Caco-2 (cell line): ENCODE data around the gene MFRP. TPM values are rescaled to one million over a fixed set of nuclear protein-coding genes. Genes with fewer than 3 reads are reported as not detected.

Source experiments
- BruUV-seq: library from RNA; stranded (reverse); fragments of 400-500 nt; replicated peaks from 2 replicates; lab custom pipeline; 2021; lab: Mats Ljungman, UMichigan
- CTCF ChIA-PET: fragments of 300-600 bp; sonication (Branson Sonifier 250); formaldehyde crosslinking; loops from one replicate; lab custom pipeline; 2022; ENCODE audit warnings: antibody characterized with exemption; lab: Charles Lee
- POLR2A ChIA-PET: fragments of 300-600 bp; sonication (Branson Sonifier 250); formaldehyde crosslinking; loops from one replicate; lab custom pipeline; 2022; ENCODE audit warnings: antibody characterized with exemption; lab: Charles Lee
- DNase-seq, 2 experiments: peaks; one replicate each; pipeline versions ENCODE4 v3.0.0 to v3.0.0-alpha.2; 2020 to 2022
- H3K27me3 ChIP-seq: replicated peaks from 2 replicates; pipeline ENCODE4 v1.6.0; 2011; ENCODE audit warnings: low read length; ENCODE audit not compliant: control insufficient read depth, insufficient read depth
- H3K36me3 ChIP-seq: 2 replicates; pipeline ENCODE4 v1.5.1; 2011; ENCODE audit warnings: low read length; ENCODE audit not compliant: control insufficient read depth, insufficient read depth
- H3K4me1 ChIP-seq: fragments of 250-450 bp; sonication (Bioruptor Pico); 2 replicates; pipeline ENCODE4 v1.5.1; 2020; ENCODE audit warnings: mild to moderate bottlenecking
- H3K4me3 ChIP-seq: 2 replicates; pipeline ENCODE4 v1.5.1; 2011; ENCODE audit warnings: low read depth, mild to moderate bottlenecking, control low read depth, low read length
- H3K9me3 ChIP-seq: fragments of 250-450 bp; sonication (Bioruptor Pico); 2 replicates; pipeline ENCODE4 v1.5.1; 2020; ENCODE audit warnings: mild to moderate bottlenecking, moderate library complexity
- H3K27ac Mint-ChIP-seq: one replicate; pipeline ENCODE4 v1.8.0; 2022; ENCODE audit warnings: mixed read lengths; ENCODE audit not compliant: unreplicated experiment
- H3K27me3 Mint-ChIP-seq: one replicate; pipeline ENCODE4 v1.8.0; 2022; ENCODE audit warnings: mixed read lengths; ENCODE audit not compliant: insufficient read depth, unreplicated experiment
- H3K36me3 Mint-ChIP-seq: one replicate; pipeline ENCODE4 v1.8.0; 2022; ENCODE audit warnings: mild to moderate bottlenecking, mixed read lengths; ENCODE audit not compliant: insufficient read depth, unreplicated experiment
- H3K4me1 Mint-ChIP-seq: one replicate; pipeline ENCODE4 v1.8.0; 2022; ENCODE audit warnings: low read depth, mixed read lengths; ENCODE audit not compliant: unreplicated experiment
- H3K4me3 Mint-ChIP-seq: one replicate; pipeline ENCODE4 v1.8.0; 2022; ENCODE audit warnings: mild to moderate bottlenecking, moderate library complexity, mixed read lengths; ENCODE audit not compliant: unreplicated experiment
- H3K9me3 Mint-ChIP-seq: one replicate; pipeline ENCODE4 v1.8.0; 2022; ENCODE audit warnings: mixed read lengths; ENCODE audit not compliant: unreplicated experiment
- CTCF ChIP-seq, 2 experiments: fragments of 200-600 bp in 1 of 2; IDR thresholded peaks; 1 replicate in 1 of 2; 2 replicates in 1 of 2; pipeline versions ENCODE4 v1.5.1 to v1.8.0; 2011 to 2022; ENCODE audit warnings: antibody characterized with exemption in 1 of 2, control low read depth in 1 of 2, inconsistent platforms in 1 of 2, low read depth in 1 of 2, low read length in 1 of 2, mild to moderate bottlenecking in 1 of 2, moderate library complexity in 1 of 2; ENCODE audit not compliant: insufficient read depth in 1 of 2, severe bottlenecking in 1 of 2, unreplicated experiment in 1 of 2
- intact Hi-C: fragments of 100-400 bp; cut with micrococcal nuclease; formaldehyde crosslinking; loops from one replicate; pipeline ENCODE4 v1.10.0; 2022; ENCODE audit not compliant: unreplicated experiment
- total RNA-seq: library from RNA; stranded (reverse); gene quantifications from 2 replicates; pipeline ENCODE4 v1.2.3, GENCODE V29; 2022

MFRP gene
- total RNA-seq, 1 experiment from 2014 or later = not detected

GRCh38 chr11:119335655-119336543 is 10.6 kb downstream of the MFRP start:
- ChIA-PET POLR2A (interaction anchor here (0.5 to 0.6 kb wide), 4 partner anchors 25 to 775 kb away, joined by 3 to 11 read pairs (median 3); no protein-coding TSS in a partner anchor), CTCF (interaction anchor here (1.1 to 5.2 kb wide), 2 partner anchors 26 to 130 kb away, joined by 4 to 91 read pairs; partner anchors contain the start of gene CBL)
- H3K4me3 ChIP-seq = peak overlapping the region; percentile 77
- Mint-ChIP-seq H3K36me3 (peaks cover 22% of the 10 kb centered on the region), H3K4me3 (peak overlapping the region; percentile 82), H3K27me3 (peaks cover under 1% of the 10 kb centered on the region), H3K27ac (peak overlapping the region; percentile 99), H3K4me1 (peaks cover 29% of the 10 kb centered on the region), H3K9me3 (no peaks in the 10 kb centered on the region)
- intact Hi-C loops = no loop called here
- no peaks in the 10 kb centered on the region for H3K9me3 ChIP-seq
- no peaks in the 10 kb centered on the region; the same call in 1 of the 2 replicates for H3K27me3 ChIP-seq
- peaks cover 37% of the 10 kb centered on the region for H3K4me1 ChIP-seq
- BruUV-seq = no TSS peak
- H3K36me3 ChIP-seq = peaks cover 3% of the 10 kb centered on the region; the same call in 1 of the 2 replicates
- TF ChIP-seq CTCF (IDR thresholded peaks at IDR 0.05; ENCODE audit: insufficient read depth in 1 of 2, low read depth in 1 of 2, low read length in 1 of 2, severe bottlenecking in 1 of 2, unreplicated experiment in 1 of 2) = no peak
- peak in 1 of 2 experiments; percentile 40 for DNase-seq

GRCh38 chr11:119335091-119335654 is 11.3 kb downstream of the MFRP start:
- ChIA-PET CTCF (interaction anchor here (1.1 kb wide), 1 partner anchor 129 kb away, joined by 4 read pairs; the partner anchor contains the start of gene CBL), POLR2A (interaction anchor here (0.5 to 0.6 kb wide), 3 partner anchors 25 to 776 kb away, joined by 3 to 11 read pairs (median 3); no protein-coding TSS in a partner anchor)
- peak in 1 of 2 experiments; percentile 45 for DNase-seq
- no peaks in the 10 kb centered on the region for H3K9me3 ChIP-seq
- no peaks in the 10 kb centered on the region; the same call in 1 of the 2 replicates for H3K27me3 ChIP-seq
- intact Hi-C loops = no loop called here
- BruUV-seq = TSS peak; percentile 72
- peaks cover 36% of the 10 kb centered on the region for H3K4me1 ChIP-seq
- Mint-ChIP-seq H3K36me3 (peaks cover 22% of the 10 kb centered on the region), H3K4me1 (peaks cover 29% of the 10 kb centered on the region), H3K4me3 (peak overlapping the region; percentile 82), H3K27me3 (peaks cover 4% of the 10 kb centered on the region), H3K9me3 (no peaks in the 10 kb centered on the region), H3K27ac (peak overlapping the region; percentile 99)
- peaks cover 3% of the 10 kb centered on the region; the same call in 1 of the 2 replicates for H3K36me3 ChIP-seq
- H3K4me3 ChIP-seq = peak overlapping the region; percentile 77
- TF ChIP-seq CTCF (IDR thresholded peaks at IDR 0.05; ENCODE audit: insufficient read depth in 1 of 2, low read depth in 1 of 2, low read length in 1 of 2, severe bottlenecking in 1 of 2, unreplicated experiment in 1 of 2) = no peak
